Activated naive CD8-positive, alpha-beta T cell treated with anti-CD3 and anti-CD28 coated beads, Interleukin-2, amount 10 ng/mL, durations not matched to agents 7 days and 5 days (primary cell): Measurements from ENCODE around the gene NFATC1. TPM values are rescaled to one million over a fixed set of nuclear protein-coding genes. Genes with fewer than 3 reads are reported as not detected.

ENCODE experiments used
- ATAC-seq: fragments of 150-1000 bp; cut with Tn5 transposase; one replicate; pipeline ENCODE4 v1.10.0; 2021; ENCODE audit warnings: low read depth, moderate library complexity
- POLR2A ChIA-PET: fragments of 350-600 bp; sonication (Branson Sonifier 250); formaldehyde crosslinking; loops from one replicate; lab custom pipeline; 2021; ENCODE audit warnings: antibody characterized with exemption; lab: Charles Lee
- DNase-seq: peaks from one replicate; pipeline ENCODE4 v3.0.0; 2021
- H3K27ac Mint-ChIP-seq: one replicate; pipeline ENCODE4 v1.8.0; 2022; ENCODE audit warnings: mild to moderate bottlenecking, mixed read lengths
- H3K27me3 Mint-ChIP-seq: one replicate; pipeline ENCODE4 v1.8.0; 2022; ENCODE audit warnings: mild to moderate bottlenecking, moderate library complexity, mixed read lengths
- H3K36me3 Mint-ChIP-seq: one replicate; pipeline ENCODE4 v1.8.0; 2021; ENCODE audit warnings: mild to moderate bottlenecking, mixed read lengths
- H3K4me1 Mint-ChIP-seq: one replicate; pipeline ENCODE4 v1.8.0; 2021; ENCODE audit warnings: mixed read lengths
- H3K4me3 Mint-ChIP-seq: one replicate; pipeline ENCODE4 v1.8.0; 2022; ENCODE audit warnings: mild to moderate bottlenecking, moderate library complexity, mixed read lengths
- H3K9me3 Mint-ChIP-seq: one replicate; pipeline ENCODE4 v1.8.0; 2021; ENCODE audit warnings: mixed read lengths
- total RNA-seq, 2 experiments: library from RNA; stranded (reverse); gene quantifications; one replicate each; pipeline ENCODE4 v1.2.3, GENCODE V29; 2021

NFATC1 gene
- total RNA-seq, 2 experiments from 2014 or later: 46.9 to 50.8 TPM

DNA sequence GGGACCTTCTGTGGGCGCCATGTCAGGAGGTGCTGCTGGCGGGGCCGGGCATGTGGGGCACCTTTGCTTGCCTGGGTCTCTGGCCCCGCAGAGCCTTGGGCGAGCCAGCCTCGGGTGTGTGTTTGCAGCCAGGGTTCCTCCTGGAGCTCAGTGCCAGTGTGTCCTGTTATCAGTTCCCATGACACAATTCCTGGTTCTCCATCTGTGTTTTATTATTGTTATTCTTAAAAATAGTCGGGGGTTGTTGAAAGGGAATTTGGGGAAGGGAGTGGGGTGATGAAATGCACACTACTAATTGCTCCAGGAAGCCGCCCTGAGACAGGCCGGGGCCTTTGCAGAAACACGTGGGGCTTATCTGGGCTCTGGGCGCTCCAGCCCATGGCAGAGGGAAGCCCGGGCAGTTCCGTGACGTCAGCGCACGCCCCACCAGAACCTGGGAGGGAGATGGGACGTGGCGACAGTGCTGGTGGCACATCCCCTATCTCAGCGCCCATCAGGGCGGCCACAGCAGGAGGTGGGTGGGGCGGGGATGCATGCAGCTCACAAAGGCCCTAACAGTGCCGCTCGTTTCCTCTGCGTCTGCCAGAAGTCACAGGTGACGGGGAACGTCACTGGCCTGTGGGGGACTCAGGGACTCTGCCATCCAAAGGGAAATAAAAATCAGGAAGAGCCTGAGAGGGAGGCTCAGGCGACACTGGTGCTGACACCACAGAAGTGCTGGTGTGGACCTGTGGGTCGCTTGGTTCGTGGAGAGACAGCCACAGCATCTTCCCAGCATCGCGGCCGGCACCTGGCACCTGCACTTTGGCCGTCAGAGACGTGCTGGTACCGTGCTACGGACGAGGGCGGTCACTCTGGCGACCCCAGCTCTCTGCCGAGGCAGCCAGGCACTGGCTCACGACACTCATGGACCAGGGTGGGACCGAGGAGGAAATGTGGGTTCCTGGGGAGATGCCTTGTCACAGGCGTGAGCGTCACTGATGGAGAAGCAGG is 131.0 kb downstream of the NFATC1 start:
- Mint-ChIP-seq H3K36me3 (peaks cover 12% of the 10 kb centered on the region), H3K9me3 (no peaks in the 10 kb centered on the region), H3K4me3 (no peak overlapping the region), H3K27me3 (no peaks in the 10 kb centered on the region), H3K27ac (no peak overlapping the region), H3K4me1 (peaks cover 30% of the 10 kb centered on the region)
- no peak for ATAC-seq
- POLR2A ChIA-PET: no interaction called here
- DNase-seq: no peak

DNA sequence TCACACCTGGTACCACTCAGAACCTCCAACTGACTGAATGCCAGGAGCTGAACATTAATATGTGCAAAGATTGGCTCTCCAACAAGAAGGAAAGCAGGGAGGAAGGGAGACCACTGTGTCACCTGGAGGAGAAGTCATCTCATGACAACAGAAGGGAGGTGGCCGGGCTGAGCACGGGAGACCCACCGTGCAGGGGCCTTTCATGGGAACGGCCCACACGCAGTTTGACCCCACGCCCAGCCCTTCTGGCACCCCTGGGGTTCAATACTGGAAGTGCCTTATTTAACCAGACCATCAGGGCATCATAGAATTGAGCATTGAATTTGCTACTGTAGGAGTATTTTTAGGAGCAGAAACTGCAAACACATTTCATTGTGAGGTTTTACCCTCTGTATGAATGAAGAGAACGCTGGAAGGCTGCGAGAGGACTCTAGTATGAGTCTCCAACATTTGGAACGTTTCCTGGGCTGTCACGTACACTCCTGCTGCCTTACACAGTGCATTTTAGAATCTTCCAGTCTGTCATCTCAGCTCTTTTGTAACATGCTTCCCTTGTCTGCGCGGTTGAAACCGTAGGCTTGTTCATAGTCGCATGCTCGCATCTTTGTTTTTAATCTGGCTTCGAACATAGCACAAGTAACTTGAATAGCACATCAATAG is 132.1 kb downstream of the NFATC1 start:
- no peaks in the 10 kb centered on the region for H3K27me3 Mint-ChIP-seq
- H3K36me3 Mint-ChIP-seq: peaks cover 12% of the 10 kb centered on the region
- no peak overlapping the region for H3K27ac Mint-ChIP-seq
- no peak for ATAC-seq
- POLR2A ChIA-PET: no interaction called here
- no peak for DNase-seq
- H3K4me3 Mint-ChIP-seq: no peak overlapping the region
- H3K4me1 Mint-ChIP-seq: peaks cover 19% of the 10 kb centered on the region
- H3K9me3 Mint-ChIP-seq: no peaks in the 10 kb centered on the region

DNA sequence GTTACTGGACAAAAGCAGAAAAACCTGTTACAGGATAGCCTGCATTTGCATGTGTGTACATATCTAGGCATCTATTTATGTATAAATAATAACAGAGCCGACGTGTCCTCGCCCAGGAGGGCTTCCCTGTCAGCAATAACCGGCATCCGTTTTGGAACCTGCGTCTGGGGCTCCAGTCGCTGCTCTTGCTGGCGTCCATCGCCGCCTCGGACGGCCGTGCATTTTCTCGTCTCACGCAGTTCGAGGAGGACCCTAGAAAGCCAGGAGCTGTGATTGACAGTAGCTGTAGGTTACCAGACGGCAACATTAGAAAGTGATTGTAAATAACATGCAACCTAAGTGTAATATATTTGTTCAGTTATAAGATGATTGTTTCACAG is 132.6 kb downstream of the NFATC1 start:
- Mint-ChIP-seq H3K9me3 (no peaks in the 10 kb centered on the region), H3K4me1 (peaks cover 14% of the 10 kb centered on the region), H3K27me3 (no peaks in the 10 kb centered on the region), H3K4me3 (no peak overlapping the region), H3K27ac (no peak overlapping the region), H3K36me3 (peaks cover 12% of the 10 kb centered on the region)
- ATAC-seq (no peak), DNase-seq (no peak)
- POLR2A ChIA-PET: no interaction called here

DNA sequence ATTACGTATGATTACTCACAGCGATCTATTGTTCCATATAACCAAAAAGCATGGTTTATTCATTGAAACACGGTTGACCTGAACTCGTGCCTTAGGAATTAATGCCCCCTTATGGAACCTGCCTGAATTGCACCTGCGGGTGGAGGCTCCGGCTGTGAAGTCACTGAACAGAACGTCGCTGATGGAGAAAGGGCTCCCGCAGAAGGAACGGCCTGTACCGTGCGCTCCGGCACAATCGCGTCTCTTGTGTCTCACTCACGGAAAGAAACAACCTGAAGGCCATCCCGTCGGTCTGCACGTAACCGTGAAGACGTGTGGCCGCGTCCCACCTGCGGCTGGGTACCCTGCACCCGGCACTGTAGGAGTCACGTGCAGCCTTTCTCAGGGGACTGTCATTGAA is 133.1 kb downstream of the NFATC1 start:
- DNase-seq (peak; percentile 68), ATAC-seq (no peak)
- H3K9me3 Mint-ChIP-seq: no peaks in the 10 kb centered on the region
- H3K36me3 Mint-ChIP-seq: peaks cover 12% of the 10 kb centered on the region
- no peaks in the 10 kb centered on the region for H3K27me3 Mint-ChIP-seq
- H3K4me1 Mint-ChIP-seq: peaks cover 9% of the 10 kb centered on the region
- no peak overlapping the region for H3K27ac Mint-ChIP-seq
- H3K4me3 Mint-ChIP-seq: no peak overlapping the region
- POLR2A ChIA-PET: no interaction called here

DNA sequence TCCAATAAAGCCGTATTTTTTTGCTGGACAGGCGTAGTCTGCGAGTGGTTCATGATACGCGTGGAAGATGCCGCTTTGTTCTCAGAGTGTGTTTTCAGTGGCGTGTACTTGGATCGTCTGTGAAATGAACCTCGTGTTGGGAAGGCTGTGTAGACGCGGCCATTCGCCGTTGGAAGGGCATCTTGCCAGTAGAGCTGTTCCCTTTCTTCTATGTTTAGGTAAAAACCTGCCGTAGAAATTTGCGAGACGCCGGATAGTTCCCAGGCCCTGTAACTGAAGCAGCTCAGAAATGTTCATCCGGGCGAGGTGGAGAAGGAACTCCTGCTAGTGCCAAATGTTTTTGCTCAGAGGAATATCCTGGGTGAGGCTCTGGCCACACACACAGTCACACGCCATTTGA is 133.6 kb downstream of the NFATC1 start:
- H3K4me3 Mint-ChIP-seq: no peak overlapping the region

DNA sequence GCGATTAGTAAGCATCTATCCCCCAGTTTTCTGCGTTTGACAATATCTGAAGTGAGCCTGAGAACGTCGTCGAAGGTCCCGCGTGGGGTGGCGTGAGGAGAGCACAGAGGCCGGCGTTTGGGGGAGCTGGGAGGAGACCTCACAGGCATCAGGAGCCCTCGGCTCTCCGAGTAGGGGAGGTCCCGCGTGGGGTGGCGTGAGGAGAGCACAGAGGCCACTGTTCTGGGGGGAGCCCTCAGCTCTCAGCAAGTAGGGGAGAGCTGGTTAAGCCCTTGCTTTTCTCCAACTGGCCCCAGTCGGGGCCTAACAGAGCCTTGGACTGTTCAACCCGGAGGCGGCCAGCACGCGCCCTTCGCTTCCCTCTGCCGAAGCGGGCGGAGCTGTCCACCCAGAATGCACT is 134.3 kb downstream of the NFATC1 start:
- H3K4me3 Mint-ChIP-seq: no peak overlapping the region
- ATAC-seq: no peak

More for the DNA sequence above, 133.6 kb downstream of the NFATC1 start:
- no peaks in the 10 kb centered on the region for H3K27me3 Mint-ChIP-seq
- DNase-seq (peak; percentile 8), ATAC-seq (no peak)
- H3K27ac Mint-ChIP-seq: no peak overlapping the region
- H3K4me1 Mint-ChIP-seq: peaks cover 7% of the 10 kb centered on the region
- POLR2A ChIA-PET: interaction anchor here (1.0 kb wide), 1 partner anchor 133 kb away, joined by 3 read pairs; no protein-coding TSS in a partner anchor
- H3K9me3 Mint-ChIP-seq: no peaks in the 10 kb centered on the region
- H3K36me3 Mint-ChIP-seq: peaks cover 12% of the 10 kb centered on the region

DNA sequence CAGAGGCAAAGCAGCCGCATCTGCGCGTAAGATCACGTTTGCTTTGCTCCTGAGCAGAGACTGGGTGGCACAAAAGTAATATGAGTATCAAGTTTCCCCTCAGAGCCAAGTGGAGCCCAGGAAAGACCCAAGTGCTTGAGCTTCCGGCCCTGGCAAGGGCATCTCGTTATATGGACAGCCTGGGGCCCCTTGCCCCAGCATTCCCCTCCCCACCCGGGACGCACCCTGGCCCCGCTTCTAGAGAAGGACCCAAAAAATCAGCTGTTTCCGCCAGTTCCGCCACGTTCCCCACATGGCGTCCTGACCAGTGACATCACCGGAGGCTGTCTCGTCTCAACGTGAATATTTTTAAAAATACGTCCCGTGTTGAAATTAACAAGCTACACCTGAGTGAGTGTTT is 135.1 kb downstream of the NFATC1 start:
- POLR2A ChIA-PET: no interaction called here
- no peak overlapping the region for H3K4me3 Mint-ChIP-seq
- no peaks in the 10 kb centered on the region for H3K27me3 Mint-ChIP-seq
- H3K27ac Mint-ChIP-seq: no peak overlapping the region
- peak; percentile 15 for DNase-seq
- H3K4me1 Mint-ChIP-seq: no peaks in the 10 kb centered on the region
- no peaks in the 10 kb centered on the region for H3K9me3 Mint-ChIP-seq
- ATAC-seq: no peak
- H3K36me3 Mint-ChIP-seq: peaks cover 12% of the 10 kb centered on the region

More for the DNA sequence above, 134.3 kb downstream of the NFATC1 start:
- H3K4me1 Mint-ChIP-seq: peaks cover 2% of the 10 kb centered on the region
- H3K27ac Mint-ChIP-seq: no peak overlapping the region
- H3K27me3 Mint-ChIP-seq: no peaks in the 10 kb centered on the region
- peaks cover 12% of the 10 kb centered on the region for H3K36me3 Mint-ChIP-seq
- POLR2A ChIA-PET: interaction anchor here (1.0 kb wide), 1 partner anchor 133 kb away, joined by 3 read pairs; no protein-coding TSS in a partner anchor
- H3K9me3 Mint-ChIP-seq: no peaks in the 10 kb centered on the region
- peak; percentile 19 for DNase-seq

DNA sequence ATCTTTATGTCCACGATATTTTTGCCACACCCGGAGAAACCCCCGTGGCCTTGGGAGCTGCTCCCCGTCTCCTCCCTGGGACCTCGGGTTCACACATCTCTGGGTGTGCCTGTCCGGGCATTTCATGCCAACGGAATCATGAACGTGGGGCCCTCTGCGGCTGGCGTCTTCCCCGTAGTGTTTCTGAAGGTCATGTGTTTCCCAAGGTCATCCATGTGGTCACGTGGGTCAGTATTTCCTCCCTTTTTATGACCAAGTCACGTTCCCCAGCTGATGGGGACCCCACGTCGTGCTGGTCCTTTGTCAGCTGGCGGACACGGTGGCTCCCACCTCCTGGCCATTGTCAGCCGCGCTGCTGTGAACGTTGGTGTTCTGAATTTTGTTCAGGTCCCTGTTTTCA is 135.7 kb downstream of the NFATC1 start:
- Mint-ChIP-seq H3K27me3 (no peaks in the 10 kb centered on the region), H3K9me3 (no peaks in the 10 kb centered on the region), H3K27ac (no peak overlapping the region), H3K36me3 (peaks cover 12% of the 10 kb centered on the region), H3K4me3 (no peak overlapping the region), H3K4me1 (no peaks in the 10 kb centered on the region)
- POLR2A ChIA-PET: interaction anchor here (0.5 kb wide), 1 partner anchor 64 kb away, joined by 5 read pairs; no protein-coding TSS in a partner anchor
- DNase-seq: peak; percentile 12
- no peak for ATAC-seq

DNA sequence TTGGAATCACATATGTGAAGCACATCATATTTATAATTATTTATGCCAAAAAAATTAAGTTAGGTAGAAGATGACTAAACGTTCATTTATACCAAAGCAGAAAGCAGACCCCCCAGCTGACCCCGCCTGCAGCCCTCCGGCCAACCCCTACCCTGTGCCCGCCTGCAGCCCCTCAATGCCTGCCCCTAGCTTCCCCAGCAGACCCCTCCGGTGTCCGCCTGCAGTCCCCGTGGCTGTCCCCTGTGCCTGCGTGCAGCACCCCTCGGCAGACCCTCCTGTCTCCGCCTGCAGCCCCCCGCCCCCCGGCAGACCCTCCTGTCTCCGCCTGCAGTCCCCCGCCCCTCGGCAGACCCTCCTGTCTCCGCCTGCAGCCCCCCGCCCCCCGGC is 136.2 kb downstream of the NFATC1 start:
- no peak for DNase-seq
- Mint-ChIP-seq H3K9me3 (no peaks in the 10 kb centered on the region), H3K36me3 (peaks cover 12% of the 10 kb centered on the region), H3K27ac (no peak overlapping the region), H3K27me3 (no peaks in the 10 kb centered on the region), H3K4me1 (no peaks in the 10 kb centered on the region), H3K4me3 (no peak overlapping the region)
- POLR2A ChIA-PET: interaction anchor here (0.5 kb wide), 1 partner anchor 64 kb away, joined by 5 read pairs; no protein-coding TSS in a partner anchor
- ATAC-seq: no peak

DNA sequence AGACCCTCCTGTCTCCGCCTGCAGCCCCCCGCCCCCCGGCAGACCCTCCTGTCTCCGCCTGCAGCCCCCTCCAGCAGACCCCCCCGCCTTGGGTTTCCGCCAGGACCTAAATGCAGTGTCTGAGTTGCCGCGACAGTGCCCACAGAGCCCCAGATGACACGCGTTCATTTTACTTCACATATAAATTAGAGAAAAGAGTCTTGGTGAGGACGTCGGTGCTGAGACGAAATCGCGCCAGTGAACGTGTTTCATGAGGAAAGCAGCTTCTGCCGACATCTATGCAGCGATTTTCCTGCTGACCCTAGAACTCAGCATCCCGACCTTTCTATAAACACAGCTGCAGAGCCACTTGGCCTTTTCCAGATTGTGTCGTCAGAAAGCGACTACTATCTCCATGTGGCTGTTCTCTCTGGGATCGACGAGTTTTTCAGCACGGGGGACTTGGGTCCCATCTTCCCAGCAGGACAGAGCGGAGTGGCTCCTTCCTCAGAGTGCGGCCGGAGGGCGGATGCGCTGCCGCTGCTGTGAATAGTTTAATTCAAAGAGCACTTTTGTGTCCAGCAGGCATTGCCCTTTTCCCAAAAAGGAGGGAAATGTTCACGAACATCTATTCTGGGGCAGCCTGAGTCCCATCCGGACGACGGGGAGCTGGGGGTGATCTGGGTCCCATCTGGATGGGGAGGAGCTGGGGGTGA is 136.7 kb downstream of the NFATC1 start:
- DNase-seq: peak; percentile 15
- Mint-ChIP-seq H3K36me3 (peaks cover 11% of the 10 kb centered on the region), H3K27ac (no peak overlapping the region), H3K4me1 (no peaks in the 10 kb centered on the region), H3K9me3 (no peaks in the 10 kb centered on the region), H3K27me3 (no peaks in the 10 kb centered on the region), H3K4me3 (no peak overlapping the region)
- no peak for ATAC-seq
- POLR2A ChIA-PET: no interaction called here

DNA sequence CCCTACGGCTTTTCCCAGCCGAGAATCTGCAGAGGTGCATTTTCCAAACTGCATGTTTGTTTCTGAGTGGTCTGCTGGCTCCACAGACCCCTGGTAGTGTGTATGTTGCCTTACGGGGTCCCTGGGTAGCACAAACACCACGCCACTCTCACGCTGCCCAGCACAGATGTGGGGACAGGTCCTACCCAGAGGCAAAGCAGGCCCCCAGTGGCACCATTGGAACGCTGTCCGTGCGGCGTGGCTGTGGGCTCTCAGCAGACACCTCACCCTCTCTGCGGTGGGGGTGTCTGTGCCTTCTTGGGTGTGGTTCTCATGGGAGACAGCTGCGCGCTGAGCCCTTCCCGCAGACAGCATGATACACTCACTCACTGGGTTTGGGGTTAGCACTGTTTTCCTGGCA is 137.4 kb downstream of the NFATC1 start:
- H3K9me3 Mint-ChIP-seq: no peaks in the 10 kb centered on the region
- no peak overlapping the region for H3K27ac Mint-ChIP-seq
- no peaks in the 10 kb centered on the region for H3K27me3 Mint-ChIP-seq
- DNase-seq (no peak), ATAC-seq (no peak)
- no peaks in the 10 kb centered on the region for H3K4me1 Mint-ChIP-seq
- H3K36me3 Mint-ChIP-seq: peaks cover 8% of the 10 kb centered on the region
- H3K4me3 Mint-ChIP-seq: no peak overlapping the region
- POLR2A ChIA-PET: no interaction called here

DNA sequence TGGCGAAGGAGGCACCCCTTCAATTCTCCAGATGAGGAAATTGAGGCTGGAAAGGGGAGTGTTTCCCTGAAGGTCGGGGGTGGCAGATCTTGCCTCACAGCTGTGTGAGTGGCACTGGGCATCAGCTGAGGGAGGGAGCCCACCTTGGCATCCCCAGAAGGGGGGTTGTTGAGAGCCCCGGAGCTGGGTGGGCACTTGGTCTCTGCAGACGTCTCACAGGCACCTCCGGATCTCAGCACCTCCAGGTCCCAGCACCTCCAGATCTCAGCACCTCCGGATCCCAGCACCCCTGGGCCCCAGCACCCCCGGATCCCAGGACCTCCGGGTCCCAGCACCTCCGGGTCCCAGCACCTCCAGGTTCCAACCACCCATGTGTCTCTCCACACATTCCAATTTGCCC is 137.9 kb downstream of the NFATC1 start:
- no peaks in the 10 kb centered on the region for H3K4me1 Mint-ChIP-seq
- peak; percentile 24 for DNase-seq
- H3K27ac Mint-ChIP-seq: no peak overlapping the region
- POLR2A ChIA-PET: no interaction called here
- no peaks in the 10 kb centered on the region for H3K27me3 Mint-ChIP-seq
- ATAC-seq: no peak
- H3K4me3 Mint-ChIP-seq: no peak overlapping the region
- H3K36me3 Mint-ChIP-seq: peaks cover 8% of the 10 kb centered on the region
- H3K9me3 Mint-ChIP-seq: no peaks in the 10 kb centered on the region

DNA sequence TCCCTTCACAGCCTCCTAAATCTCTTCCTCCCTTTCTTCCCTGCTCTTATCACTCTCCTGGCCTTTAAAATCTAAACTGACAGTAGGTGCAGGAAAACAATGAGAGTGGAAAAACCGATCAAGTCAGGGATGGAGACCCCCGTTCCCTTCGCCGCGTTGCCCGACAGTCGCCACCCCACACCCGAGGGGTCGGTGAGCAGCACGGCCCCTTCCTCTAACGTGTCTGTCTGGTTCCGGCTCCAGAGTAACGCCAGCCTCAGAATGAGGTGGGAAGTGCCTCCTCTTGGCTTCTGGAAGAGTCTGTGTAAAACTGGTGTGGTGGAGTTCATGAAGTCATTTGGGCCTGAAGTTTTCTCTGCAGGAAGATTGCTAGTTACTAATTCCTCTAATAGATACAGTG is 138.6 kb downstream of the NFATC1 start:
- Mint-ChIP-seq H3K9me3 (no peaks in the 10 kb centered on the region), H3K36me3 (peaks cover 3% of the 10 kb centered on the region), H3K27ac (no peak overlapping the region), H3K27me3 (peaks cover 2% of the 10 kb centered on the region), H3K4me1 (no peaks in the 10 kb centered on the region), H3K4me3 (no peak overlapping the region)
- POLR2A ChIA-PET: no interaction called here
- ATAC-seq: no peak
- peak; percentile 16 for DNase-seq
